H1 (cell line): ENCODE data around the gene RAPGEF1. TPM values are rescaled to one million over a fixed set of nuclear protein-coding genes. Genes with fewer than 3 reads are reported as not detected.

Experiments
- CTCF ChIA-PET: fragments of 300-600 bp; sonication (Branson Sonifier 250); formaldehyde crosslinking; loops from one replicate; lab custom pipeline; 2021; ENCODE audit not compliant: partially characterized antibody; lab: Charles Lee
- POLR2A ChIA-PET: fragments of 300-600 bp; sonication (Branson Sonifier 250); formaldehyde crosslinking; loops from one replicate; lab custom pipeline; 2021; ENCODE audit warnings: inconsistent platforms; ENCODE audit not compliant: partially characterized antibody; lab: Charles Lee
- DNase-seq, 2 experiments: peaks; one replicate each; pipeline versions ENCODE4 v3.0.0 to v3.0.0-alpha.2; 2010 to 2022; ENCODE audit warnings: low spot score in 2 of 2, low read depth in 1 of 2, mixed read lengths in 1 of 2
- FAIRE-seq: peaks from 2 replicates; lab custom pipeline; 2011; peaks lifted over from hg19 to GRCh38; lab: Jason Lieb, UNC
- H2AFZ ChIP-seq: 2 replicates; pipeline ENCODE4 v1.8.1; 2012; ENCODE audit warnings: low read length, inconsistent platforms
- H2AK5ac ChIP-seq: 2 replicates; pipeline ENCODE4 v1.6.1; 2013; ENCODE audit warnings: low read depth, low read length
- H2BK120ac ChIP-seq: replicated peaks from 2 replicates; pipeline ENCODE3; 2013; ENCODE audit warnings: low read depth, low read length, inconsistent platforms
- H2BK12ac ChIP-seq: 2 replicates; pipeline ENCODE4 v1.6.1; 2013; ENCODE audit warnings: low read depth, low read length
- H2BK15ac ChIP-seq: 2 replicates; pipeline ENCODE4 v1.6.1; 2013; ENCODE audit warnings: low read length
- H2BK20ac ChIP-seq: 2 replicates; pipeline ENCODE4 v1.6.1; 2013; ENCODE audit warnings: low read length
- H2BK5ac ChIP-seq: 2 replicates; pipeline ENCODE4 v1.6.1; 2013; ENCODE audit warnings: low read depth, low read length
- H3K14ac ChIP-seq: 2 replicates; pipeline ENCODE4 v1.6.1; 2013; ENCODE audit warnings: inconsistent platforms; ENCODE audit not compliant: insufficient read length
- H3K18ac ChIP-seq: 2 replicates; pipeline ENCODE4 v1.6.1; 2013; ENCODE audit warnings: low read length; ENCODE audit errors: extremely low read depth
- H3K23ac ChIP-seq: 2 replicates; pipeline ENCODE4 v1.6.1; 2013; ENCODE audit warnings: inconsistent platforms; ENCODE audit not compliant: insufficient read length
- H3K23me2 ChIP-seq: 2 replicates; pipeline ENCODE4 v1.6.1; 2013; ENCODE audit warnings: low read depth, low read length
- H3K27ac ChIP-seq: 2 replicates; pipeline ENCODE4 v1.6.1; 2011; ENCODE audit warnings: low read depth, low read length, inconsistent platforms
- H3K27me3 ChIP-seq, 4 experiments: replicated peaks in 1 of 4; 1 replicate in 1 of 4; 2 replicates in 3 of 4; pipeline versions ENCODE4 v1.6.1 to v1.8.1; 2011 to 2013; ENCODE audit warnings: low read length in 3 of 4, mild to moderate bottlenecking in 3 of 4, inconsistent platforms in 2 of 4, mixed read lengths in 2 of 4, moderate library complexity in 1 of 4; ENCODE audit not compliant: control insufficient read depth in 3 of 4, insufficient read depth in 3 of 4; ENCODE audit errors: extremely low read depth in 1 of 4
- H3K36me3 ChIP-seq, 4 experiments: 2 replicates each; pipeline versions ENCODE4 v1.6.1 to v1.8.1; 2011 to 2013; ENCODE audit warnings: mild to moderate bottlenecking in 4 of 4, low read length in 3 of 4, moderate library complexity in 2 of 4, control low read depth in 1 of 4, inconsistent platforms in 1 of 4; ENCODE audit not compliant: insufficient read depth in 4 of 4, control insufficient read depth in 2 of 4
- H3K4ac ChIP-seq: replicated peaks from 2 replicates; pipeline ENCODE3; 2013; ENCODE audit warnings: low read length, low read depth, mixed read lengths, inconsistent platforms; ENCODE audit not compliant: insufficient read length
- H3K4me1 ChIP-seq, 4 experiments: replicated peaks in 1 of 4; 1 replicate in 1 of 4; 2 replicates in 3 of 4; pipeline versions ENCODE4 v1.6.1 to v1.8.1; 2011 to 2013; ENCODE audit warnings: low read length in 3 of 4, inconsistent platforms in 2 of 4, mixed read lengths in 1 of 4; ENCODE audit not compliant: insufficient read depth in 4 of 4, control insufficient read depth in 3 of 4
- H3K4me2 ChIP-seq, 2 experiments: 2 replicates each; pipeline versions ENCODE4 v1.6.1 to v1.8.1; 2011 to 2013; ENCODE audit warnings: low read depth in 2 of 2, low read length in 2 of 2, control low read depth in 1 of 2, inconsistent platforms in 1 of 2, mild to moderate bottlenecking in 1 of 2; ENCODE audit not compliant: insufficient read depth in 1 of 2
- H3K4me3 ChIP-seq, 4 experiments: fragments of 200-600, 300-600 bp in 1 of 4; sonication (generic), shearing (Covaris generic), sonication (Bioruptor Twin) in 1 of 4; 2 replicates each; pipeline versions ENCODE4 v1.5.1 to v1.8.1; 2011 to 2016; ENCODE audit warnings: low read length in 4 of 4, low read depth in 3 of 4, control low read depth in 2 of 4, inconsistent platforms in 2 of 4, mild to moderate bottlenecking in 2 of 4, mixed read lengths in 1 of 4, moderate library complexity in 1 of 4; ENCODE audit not compliant: insufficient read depth in 2 of 4; ENCODE audit errors: extremely low read depth in 1 of 4
- H3K56ac ChIP-seq: replicated peaks from 2 replicates; pipeline ENCODE3; 2013; ENCODE audit warnings: low read depth, mild to moderate bottlenecking, mixed read lengths, low read length, inconsistent platforms; ENCODE audit not compliant: insufficient read length
- H3K79me1 ChIP-seq: 2 replicates; pipeline ENCODE4 v1.6.1; 2013; ENCODE audit warnings: low read depth, low read length, control low read depth
- H3K79me2 ChIP-seq, 2 experiments: 2 replicates each; pipeline versions ENCODE4 v1.6.1 to v1.8.1; 2012 to 2013; ENCODE audit warnings: low read length in 2 of 2, mild to moderate bottlenecking in 2 of 2, inconsistent platforms in 1 of 2; ENCODE audit not compliant: insufficient read depth in 2 of 2, control insufficient read depth in 1 of 2
- H3K9ac ChIP-seq, 4 experiments: replicated peaks in 1 of 4; 1 replicate in 1 of 4; 2 replicates in 3 of 4; pipeline versions ENCODE4 v1.6.1 to v1.8.1; 2011 to 2013; ENCODE audit warnings: low read depth in 3 of 4, low read length in 3 of 4, control low read depth in 2 of 4, mild to moderate bottlenecking in 2 of 4, moderate library complexity in 2 of 4, inconsistent platforms in 1 of 4; ENCODE audit errors: extremely low read depth in 1 of 4
- H3K9me3 ChIP-seq, 2 experiments: 2 replicates each; pipeline versions ENCODE4 v1.6.1 to v1.8.1; 2012 to 2013; ENCODE audit warnings: mild to moderate bottlenecking in 2 of 2, moderate library complexity in 2 of 2, control low read depth in 1 of 2, inconsistent platforms in 1 of 2, low read depth in 1 of 2, low read length in 1 of 2, mixed read lengths in 1 of 2; ENCODE audit not compliant: insufficient read depth in 2 of 2
- H4K20me1 ChIP-seq, 2 experiments: replicated peaks in 1 of 2; 2 replicates each; pipeline versions ENCODE3 to v1.8.1; 2011 to 2013; ENCODE audit warnings: inconsistent platforms in 2 of 2, low read length in 2 of 2, mild to moderate bottlenecking in 1 of 2; ENCODE audit not compliant: insufficient read depth in 2 of 2, control insufficient read depth in 1 of 2
- H4K5ac ChIP-seq: 2 replicates; pipeline ENCODE4 v1.6.1; 2013; ENCODE audit warnings: low read length, low read depth, mixed read lengths, inconsistent platforms; ENCODE audit not compliant: insufficient read length
- H4K8ac ChIP-seq: 2 replicates; pipeline ENCODE4 v1.8.0; 2013; ENCODE audit warnings: mild to moderate bottlenecking, moderate library complexity, low read length, inconsistent platforms; ENCODE audit not compliant: insufficient read depth; ENCODE audit errors: extremely low read depth
- H4K91ac ChIP-seq: replicated peaks from 2 replicates; pipeline ENCODE3; 2013; ENCODE audit warnings: low read length, mixed read lengths, inconsistent platforms; ENCODE audit not compliant: insufficient read length
- CTBP2 ChIP-seq: IDR thresholded peaks from 2 replicates; pipeline ENCODE4 v1.7.0; 2011; ENCODE audit warnings: borderline replicate concordance, mild to moderate bottlenecking, moderate library complexity, mixed read lengths, low read length; ENCODE audit not compliant: insufficient read depth, insufficient read length
- FOSL1 ChIP-seq: IDR thresholded peaks from 2 replicates; pipeline ENCODE4 v1.6.1; 2011; ENCODE audit warnings: mild to moderate bottlenecking, low read depth, low read length, moderate library complexity; ENCODE audit not compliant: insufficient read depth
- RFX5 ChIP-seq: IDR thresholded peaks from 2 replicates; pipeline ENCODE4 v1.6.1; 2011; ENCODE audit warnings: low read depth, low read length, improper control_type of control experiment, borderline replicate concordance
- RNF2 ChIP-seq: fragments of 200-900, 300-1000 bp; sonication (generic); IDR thresholded peaks from 2 replicates; pipeline ENCODE4 v1.7.1; 2016; ENCODE audit warnings: borderline replicate concordance, low read depth, mild to moderate bottlenecking, antibody characterized with exemption, low read length; ENCODE audit not compliant: poor library complexity, severe bottlenecking; ENCODE audit errors: missing control alignments
- SP2 ChIP-seq: IDR thresholded peaks from 2 replicates; pipeline ENCODE4 v1.6.1; 2012; ENCODE audit warnings: mild to moderate bottlenecking, low read length, inconsistent platforms
- WGBS, 2 experiments: shearing (Covaris generic) in 1 of 2; methylation state at CpG; one replicate each; pipeline versions ENCODE4 v1.1.6 to v1.1.7; 2013 to 2015; ENCODE audit warnings: low lambda C conversion rate in 2 of 2, mixed read lengths in 2 of 2, inconsistent platforms in 1 of 2, low coverage in 1 of 2, missing lambda C conversion rate in 1 of 2; ENCODE audit not compliant: insufficient replicate concordance in 2 of 2, insufficient coverage in 1 of 2, insufficient read length in 1 of 2; ENCODE audit errors: extremely low coverage in 1 of 2, missing lambda C conversion rate in 1 of 2; 5-methylcytosine and 5-hydroxymethylcytosine counted together
- polyA plus RNA-seq, 7 experiments: library from polyadenylated mRNA; depleted of rRNA in 3 of 7; stranded (reverse) in 5 of 7; unstranded in 2 of 7; fragments of >200 nt in 5 of 7; fragments of 200-250 nt in 2 of 7; gene quantifications; 1 replicate in 5 of 7; 2 replicates in 1 of 7; 4 replicates in 1 of 7; pipeline versions ENCODE4 v1.2.1 to v1.2.3, GENCODE V29; 2011 to 2013; ENCODE audit warnings: missing spikeins in 2 of 7, mixed read lengths in 2 of 7
- total RNA-seq: library from RNA; stranded (reverse); fragmentation: NEBNext Ultra II Directional; extraction: Animal tissue kit (Norgen Biotek cat#: 25700); gene quantifications from 2 replicates; pipeline ENCODE4 v1.2.1, GENCODE V29; 2021

The RAPGEF1 gene
- total and polyA plus RNA-seq, 2 of the 8 experiments (the other 6 are each of a cell fraction or from before 2014, with no cell fraction given): 29.7 to 78.9 TPM

- Histone ChIP-seq H4K91ac (no peak overlapping the region), H3K79me1 (no peaks in the 10 kb centered on the region), H2BK12ac (no peak overlapping the region), H3K4ac (no peak overlapping the region), H2BK20ac (no peak overlapping the region), H4K20me1 (no peaks in the 10 kb centered on the region), H3K4me3 (no peak overlapping the region), H2AK5ac (no peak overlapping the region), H2AFZ (no peak overlapping the region), H3K27ac (no peak overlapping the region), H3K4me2 (no peak overlapping the region), H3K9ac (no peak overlapping the region), H3K23me2 (no peaks in the 10 kb centered on the region), H4K5ac (no peak overlapping the region), H2BK15ac (no peak overlapping the region), H2BK5ac (no peak overlapping the region), H4K8ac (no peak overlapping the region), H3K18ac (no peak overlapping the region), H3K27me3 (no peaks in the 10 kb centered on the region; a peak in 1 of 7 replicates), H3K23ac (no peak overlapping the region), H3K56ac (no peak overlapping the region), H3K9me3 (peaks cover 0 to 7% of the 10 kb centered on the region in 2 experiments; a peak in 1 of 4 replicates), H3K4me1 (no peaks in the 10 kb centered on the region; a peak in 1 of 7 replicates), H3K14ac (no peak overlapping the region), H3K36me3 (no peaks in the 10 kb centered on the region), H2BK120ac (no peak overlapping the region), H3K79me2 (no peaks in the 10 kb centered on the region)
- DNase-seq (no peak), FAIRE-seq (no peak)
- CTCF ChIA-PET: interaction anchor here (0.6 to 9.2 kb wide), 21 partner anchors 9 to 969 kb away, joined by 3 to 82 read pairs (median 4); no protein-coding TSS in a partner anchor
- 92% methylated on average over 9 of the region's 9 CpGs; no CpG with 5 or more reads in 1 of the 2 experiments for WGBS, 2 experiments
- POLR2A ChIA-PET: no interaction called here
- no peak for TF ChIP-seq RNF2
- TF ChIP-seq RFX5: no peak
- no peak for TF ChIP-seq FOSL1
- TF ChIP-seq CTBP2: no peak
- TF ChIP-seq SP2: no peak
Observed at GRCh38 chr9:131744171-131744719, 4.4 kb upstream of the RAPGEF1 start.
